ENCODE results near the gene ADPRHL1.

The ADPRHL1 gene

GRCh38 chr13:113414335-113414734, 39.0 kb downstream of the ADPRHL1 start:
- no peak for DNase-seq (ENCODE audit: low read depth)

- DNase-seq (ENCODE audit: low read depth), result no peak
These were observed 39.4 kb downstream of the ADPRHL1 start for GRCh38 chr13:113413898-113414282.

- no peak for DNase-seq (ENCODE audit: low read depth)
These were observed 40.0 kb downstream of the ADPRHL1 start for GRCh38 chr13:113413178-113413897.

GRCh38 chr13:113412440-113412839, 40.8 kb downstream of the ADPRHL1 start:
- no peak for DNase-seq (ENCODE audit: low read depth)

- DNase-seq (ENCODE audit: low read depth), result peak; percentile 93
These were observed 41.9 kb downstream of the ADPRHL1 start for GRCh38 chr13:113411216-113412023.

- DNase-seq (ENCODE audit: low read depth), result peak; percentile 71
These were observed 42.7 kb downstream of the ADPRHL1 start for GRCh38 chr13:113410472-113411201.

GRCh38 chr13:113408562-113408961, 44.7 kb downstream of the ADPRHL1 start:
- no peak for DNase-seq (ENCODE audit: low read depth)

GRCh38 chr13:113407531-113408393, 45.5 kb downstream of the ADPRHL1 start:
- no peak for DNase-seq (ENCODE audit: low read depth)

- no peak for DNase-seq (ENCODE audit: low read depth)
These were observed 46.2 kb downstream of the ADPRHL1 start for GRCh38 chr13:113407103-113407530.

- no peak for DNase-seq (ENCODE audit: low read depth)
These were observed 46.8 kb downstream of the ADPRHL1 start for GRCh38 chr13:113406321-113407102.

- DNase-seq (ENCODE audit: low read depth), result no peak
These were observed 47.6 kb downstream of the ADPRHL1 start for GRCh38 chr13:113405481-113406300.

- no peak for DNase-seq (ENCODE audit: low read depth)
These were observed 48.4 kb downstream of the ADPRHL1 start for GRCh38 chr13:113404723-113405471.

- no peak for DNase-seq (ENCODE audit: low read depth)
These were observed 48.9 kb downstream of the ADPRHL1 start for GRCh38 chr13:113404366-113404722.

- no peak for DNase-seq (ENCODE audit: low read depth)
These were observed 49.8 kb downstream of the ADPRHL1 start for GRCh38 chr13:113403255-113404104.

GRCh38 chr13:113402471-113403254, 50.6 kb downstream of the ADPRHL1 start:
- no peak for DNase-seq (ENCODE audit: low read depth)

GRCh38 chr13:113401452-113402415, 51.6 kb downstream of the ADPRHL1 start:
- no peak for DNase-seq (ENCODE audit: low read depth)

Data from fibroblast of the conjunctiva (primary cell).